NCI-H69 (cell line): Measurements from ENCODE around the gene MEGF10.

Experiments used
- DNase-seq: peaks from one replicate; lab custom pipeline; 2025; lab: John Stamatoyannopoulos, UW

MEGF10 gene

DNA sequence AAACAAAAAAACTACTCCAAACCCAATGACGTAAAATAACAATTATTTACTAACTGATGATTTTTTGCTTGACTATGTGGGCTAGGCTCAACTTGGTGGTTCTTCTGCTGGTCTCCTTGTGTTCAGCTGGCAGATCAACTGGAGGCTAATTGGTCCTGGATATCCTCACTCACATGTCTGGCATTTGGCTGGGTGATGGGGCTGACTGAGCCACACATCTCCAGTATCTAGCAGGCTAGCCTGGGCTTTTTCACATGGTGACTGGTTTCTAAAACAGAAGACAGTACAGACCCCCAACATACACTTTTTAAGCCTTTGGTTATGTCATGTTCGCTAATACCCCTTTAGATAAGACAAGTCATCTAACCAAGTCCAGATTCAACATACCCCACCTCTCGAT is 122.1 kb downstream of the MEGF10 start:
- DNase-seq: no peak

DNA sequence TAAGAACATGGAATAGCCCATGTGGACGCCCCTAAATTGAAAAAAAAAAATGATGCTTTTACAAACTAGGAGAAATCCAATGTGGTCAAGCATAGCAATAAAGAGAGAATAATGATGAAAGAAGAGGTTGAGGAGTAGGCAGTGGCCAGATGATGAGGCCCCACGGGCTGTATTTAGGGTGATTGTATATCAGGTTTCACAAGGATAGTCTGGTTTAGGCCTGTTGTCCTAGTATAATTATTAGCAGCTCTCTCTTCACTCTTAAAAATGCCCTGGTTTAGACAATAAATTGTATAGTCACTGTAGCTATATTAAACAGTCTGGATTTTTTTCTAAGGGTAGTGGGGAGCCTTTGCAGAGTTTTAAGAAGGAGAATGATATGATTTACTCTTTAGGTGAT is 124.4 kb downstream of the MEGF10 start:
- DNase-seq: no peak

DNA sequence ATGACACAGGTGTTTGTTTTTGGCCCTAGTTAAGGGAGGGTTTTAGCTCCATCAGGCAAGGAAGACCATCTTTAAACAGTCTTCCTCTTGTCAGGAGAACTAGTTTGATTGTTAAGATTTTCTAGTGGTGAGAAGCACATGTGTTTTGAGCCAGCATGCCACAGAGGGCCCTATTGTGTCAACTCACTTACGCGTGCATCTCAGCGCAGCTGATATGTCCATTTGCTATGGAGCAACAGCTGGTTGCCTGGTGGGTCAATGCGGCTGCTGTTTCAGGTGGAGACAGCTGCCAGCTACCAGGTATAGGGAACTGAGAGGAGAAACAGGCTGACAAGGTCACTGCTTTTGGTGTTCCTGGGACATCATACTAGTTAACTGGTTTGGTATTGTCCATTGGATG is 126.3 kb downstream of the MEGF10 start:
- DNase-seq: peak; percentile 16

DNA sequence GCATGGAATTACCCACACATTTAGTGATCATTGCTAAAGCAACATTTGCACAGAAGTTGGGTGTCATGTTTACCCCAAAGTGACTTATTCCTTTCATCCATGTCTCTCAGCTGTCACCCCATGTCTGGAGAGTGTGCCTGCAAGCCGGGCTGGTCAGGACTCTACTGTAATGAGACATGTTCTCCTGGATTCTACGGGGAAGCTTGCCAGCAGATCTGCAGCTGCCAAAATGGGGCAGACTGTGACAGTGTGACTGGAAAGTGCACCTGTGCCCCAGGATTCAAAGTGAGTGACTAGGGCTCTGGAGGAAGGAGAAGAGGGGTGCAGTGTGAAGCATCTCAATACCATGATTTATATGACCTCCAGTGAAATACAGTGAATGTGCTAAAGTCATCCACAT is 126.9 kb downstream of the MEGF10 start:
- no peak for DNase-seq

DNA sequence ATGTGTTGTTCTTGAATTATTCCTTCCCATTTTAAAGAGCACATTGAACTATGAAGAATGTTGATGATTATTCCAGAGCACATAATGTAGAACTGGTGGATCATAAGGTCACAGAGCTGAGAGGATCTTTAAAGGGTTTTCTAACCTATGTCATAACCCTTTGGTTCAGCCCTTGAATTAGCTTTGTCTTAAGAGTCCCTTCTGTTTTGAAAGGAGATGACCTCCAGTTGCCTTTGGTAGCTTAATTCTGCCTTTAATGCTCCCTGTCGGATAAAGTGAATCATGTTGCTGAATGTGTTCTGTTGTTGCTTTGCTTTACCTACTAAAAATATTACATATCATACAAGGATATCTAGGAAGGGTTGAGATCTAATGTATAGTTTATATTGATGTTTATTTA is 127.8 kb downstream of the MEGF10 start:
- DNase-seq: no peak

DNA sequence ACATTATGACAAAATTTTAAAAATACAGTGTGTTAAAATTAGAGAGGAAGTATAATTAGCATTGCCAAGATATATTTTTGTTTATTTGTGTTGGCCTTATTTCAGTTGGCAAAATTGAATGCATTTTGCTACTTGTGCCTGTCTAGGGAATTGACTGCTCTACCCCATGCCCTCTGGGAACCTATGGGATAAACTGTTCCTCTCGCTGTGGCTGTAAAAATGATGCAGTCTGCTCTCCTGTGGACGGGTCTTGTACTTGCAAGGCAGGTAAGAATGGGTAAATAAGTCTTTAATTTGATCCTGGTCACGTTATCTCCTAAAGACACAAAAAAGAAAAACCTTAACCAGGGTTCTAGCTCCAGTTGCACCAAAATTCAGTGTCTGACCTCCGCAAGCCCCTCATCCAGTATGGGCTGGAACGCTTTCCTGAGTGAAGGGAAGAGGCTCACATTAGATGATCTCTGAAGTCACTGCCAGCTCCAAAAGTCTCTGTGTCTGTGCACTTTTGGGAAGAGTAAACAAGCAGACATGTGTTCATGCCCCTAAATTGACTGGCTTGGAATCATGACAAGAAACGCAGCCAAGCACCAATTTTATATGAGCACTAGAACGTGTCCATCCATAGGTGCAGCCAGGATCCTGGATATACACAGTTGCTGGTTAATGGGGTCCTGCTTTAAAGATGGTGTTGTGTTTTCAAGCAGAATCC is 128.5 kb downstream of the MEGF10 start:
- peak; percentile 63 for DNase-seq

DNA sequence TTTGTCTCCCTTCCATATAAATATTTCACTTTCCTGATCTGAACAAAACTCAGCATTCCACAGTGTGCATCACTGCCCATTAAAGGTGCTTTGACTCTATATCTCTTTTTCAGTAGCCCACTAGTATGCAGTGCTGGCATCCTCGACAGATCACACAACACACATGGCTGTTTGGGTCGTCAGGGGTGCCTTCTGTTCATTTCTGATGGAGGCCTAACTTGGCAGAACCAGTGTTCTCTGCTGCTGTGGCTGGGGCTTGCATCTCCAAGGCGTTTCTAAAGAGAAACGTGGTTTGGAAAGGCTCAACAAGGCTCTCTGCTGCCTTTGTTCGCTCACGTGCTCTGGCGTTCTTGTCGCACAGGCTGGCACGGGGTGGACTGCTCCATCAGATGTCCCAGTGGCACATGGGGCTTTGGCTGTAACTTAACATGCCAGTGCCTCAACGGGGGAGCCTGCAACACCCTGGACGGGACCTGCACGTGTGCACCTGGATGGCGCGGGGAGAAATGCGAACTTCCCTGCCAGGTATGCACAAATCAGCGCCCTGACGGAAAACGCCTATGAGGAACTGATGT is 129.2 kb downstream of the MEGF10 start:
- DNase-seq: no peak

DNA sequence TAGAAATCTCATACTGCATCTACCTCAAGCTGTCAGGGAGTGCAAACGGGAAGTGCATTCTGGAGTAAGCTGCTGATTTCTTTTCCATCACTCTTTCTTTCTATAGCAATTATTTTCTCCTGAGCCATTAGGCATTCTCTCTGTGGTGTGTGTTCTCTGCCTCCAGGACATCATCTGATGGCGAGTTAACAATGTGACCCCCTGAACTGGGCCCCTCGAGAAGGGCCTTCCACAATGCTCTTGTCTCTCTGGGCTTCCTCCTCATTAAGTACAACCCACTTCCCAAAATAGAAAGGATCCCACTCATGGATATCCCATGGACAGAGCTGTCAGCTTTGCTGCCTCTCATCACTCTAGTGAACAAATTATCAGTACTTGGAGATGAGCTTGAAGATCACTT is 130.2 kb downstream of the MEGF10 start:
- DNase-seq: no peak

DNA sequence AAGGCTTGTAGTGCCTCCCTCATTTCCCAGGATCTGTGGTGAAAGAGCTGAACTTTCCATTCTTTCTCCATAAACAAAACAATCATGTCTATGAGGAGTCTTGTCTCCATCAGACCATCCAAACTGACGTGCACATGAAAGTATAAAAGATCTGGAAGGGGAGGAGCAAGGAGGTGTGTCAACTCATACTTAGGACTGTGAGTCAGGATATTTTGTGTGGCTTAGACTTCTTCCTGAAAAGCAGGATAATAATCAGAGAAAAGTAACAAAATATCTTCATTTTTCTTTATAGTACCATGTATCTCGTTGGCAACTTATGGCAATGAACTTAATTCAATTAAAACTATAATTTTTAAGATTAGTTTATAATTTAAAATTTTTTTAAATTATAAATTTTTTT is 130.9 kb downstream of the MEGF10 start:
- DNase-seq: no peak

DNA sequence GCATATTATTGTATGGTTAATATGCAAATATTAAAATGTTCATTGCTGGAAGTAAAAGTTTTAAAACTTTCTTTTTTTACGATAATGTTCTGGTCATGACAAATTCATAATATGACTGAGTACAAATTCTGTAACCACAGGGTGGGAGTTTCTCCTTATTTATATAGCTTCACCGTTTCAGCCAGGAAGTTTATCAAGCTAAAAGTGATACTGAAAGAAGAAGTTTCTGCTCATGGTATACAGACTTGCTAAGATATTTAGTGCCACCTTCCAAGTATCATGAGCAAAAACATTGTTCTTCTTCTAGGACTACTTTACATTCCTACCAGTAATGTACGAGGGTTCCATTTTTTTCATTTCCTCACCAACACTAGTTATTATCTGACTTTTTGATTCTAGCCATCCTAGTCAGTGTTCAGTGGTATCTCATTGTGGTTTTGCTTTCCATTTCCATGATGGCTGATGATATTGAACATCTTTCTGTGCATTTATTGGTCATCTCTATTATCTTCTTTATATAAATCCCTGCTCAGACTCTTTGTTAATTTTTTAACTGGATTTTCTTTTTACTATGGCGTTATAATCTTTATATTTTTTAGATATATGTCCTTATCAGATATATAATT is 132.7 kb downstream of the MEGF10 start:
- DNase-seq: no peak

DNA sequence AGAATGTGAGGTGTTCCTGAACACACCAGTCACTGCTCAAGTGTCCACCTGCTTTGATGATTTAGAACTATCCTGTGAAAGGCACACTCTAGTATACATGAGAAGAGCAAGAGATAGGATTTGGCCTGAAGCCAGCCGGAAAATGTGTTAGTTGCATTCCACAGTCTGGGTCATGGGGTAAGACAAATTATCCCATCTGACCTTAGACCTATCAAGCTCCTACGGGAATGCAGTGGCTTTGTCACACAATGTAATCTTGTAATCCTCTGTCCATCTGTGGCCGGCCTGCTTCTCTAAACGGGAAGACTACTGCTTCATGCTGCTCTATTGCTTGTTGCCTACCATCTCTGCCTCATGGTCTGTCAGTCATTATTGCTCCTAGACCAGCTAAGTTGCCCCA is 134.4 kb downstream of the MEGF10 start:
- DNase-seq: peak; percentile 14

DNA sequence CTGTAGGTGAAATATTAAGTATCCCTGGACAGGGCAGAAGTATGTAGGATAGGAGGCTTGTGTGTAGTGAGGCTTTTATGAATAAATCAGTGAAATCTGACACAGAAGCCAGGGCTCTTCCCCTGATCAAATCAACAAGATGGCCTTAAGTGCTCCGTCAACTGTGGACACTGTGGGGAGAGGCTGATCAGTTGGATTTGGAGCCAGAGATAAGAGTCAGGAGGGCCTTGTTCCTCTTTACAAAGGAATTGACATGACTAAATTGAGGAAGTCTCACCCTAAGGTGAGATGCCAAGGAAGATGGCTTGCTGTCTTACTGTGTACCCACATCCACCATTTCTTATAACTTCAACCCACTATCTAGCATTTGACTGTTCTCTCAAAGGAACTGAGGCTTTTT is 135.3 kb downstream of the MEGF10 start:
- DNase-seq: no peak

DNA sequence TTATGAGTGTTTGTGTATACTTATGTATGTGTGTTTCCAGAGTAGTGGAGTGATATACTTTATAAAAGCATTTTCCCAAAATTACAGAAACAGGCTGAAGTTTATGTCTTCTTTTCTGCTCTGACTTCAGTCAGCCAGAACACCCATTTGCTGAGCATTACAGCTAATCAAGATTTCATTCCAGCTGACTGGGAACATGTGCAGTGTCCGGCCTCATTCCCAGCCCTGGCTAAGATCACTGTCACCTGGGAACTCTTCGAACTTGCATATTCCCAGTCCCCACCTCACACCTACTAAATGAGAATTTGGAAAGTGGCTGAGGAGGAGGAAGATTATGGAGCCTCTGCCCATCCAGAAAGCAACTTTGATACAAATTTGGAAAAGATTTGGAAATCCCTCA is 136.1 kb downstream of the MEGF10 start:
- DNase-seq: no peak

DNA sequence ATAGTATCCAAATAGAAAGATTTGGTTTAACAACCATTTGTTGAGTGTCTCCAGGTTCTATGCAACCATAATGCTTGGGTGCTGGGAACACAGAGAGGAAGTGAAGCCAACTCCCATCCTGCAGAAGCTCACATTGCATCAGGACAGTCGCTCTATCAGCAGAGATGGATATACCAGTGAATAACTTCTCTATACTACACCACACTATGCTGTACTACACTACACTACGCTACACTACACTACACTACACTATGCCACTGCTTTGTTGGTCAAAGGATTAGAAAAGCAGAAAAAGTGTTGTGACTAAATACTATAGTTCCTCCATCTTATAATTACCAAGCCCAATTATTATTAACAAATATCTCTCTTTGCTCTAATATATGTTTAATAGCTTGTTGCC is 137.7 kb downstream of the MEGF10 start:
- DNase-seq: no peak

DNA sequence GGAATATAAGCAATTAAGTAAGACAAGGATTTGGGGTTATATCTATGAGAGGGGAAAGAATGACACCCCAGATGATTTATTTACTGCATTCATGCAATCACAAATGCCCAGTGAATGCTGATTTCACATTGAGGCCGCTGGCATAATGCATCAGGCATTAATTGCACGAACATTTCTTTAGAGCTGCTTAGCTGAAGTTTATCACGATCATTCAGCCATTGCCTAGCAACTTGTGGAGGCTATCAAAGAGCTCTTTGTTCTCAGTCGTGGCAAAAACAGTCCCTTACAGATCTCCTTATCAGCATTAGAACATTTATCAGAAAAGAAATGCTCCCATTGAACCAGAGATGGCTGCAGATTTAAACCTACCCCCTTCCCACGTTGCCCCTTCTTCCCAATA is 138.2 kb downstream of the MEGF10 start:
- DNase-seq: no peak

DNA sequence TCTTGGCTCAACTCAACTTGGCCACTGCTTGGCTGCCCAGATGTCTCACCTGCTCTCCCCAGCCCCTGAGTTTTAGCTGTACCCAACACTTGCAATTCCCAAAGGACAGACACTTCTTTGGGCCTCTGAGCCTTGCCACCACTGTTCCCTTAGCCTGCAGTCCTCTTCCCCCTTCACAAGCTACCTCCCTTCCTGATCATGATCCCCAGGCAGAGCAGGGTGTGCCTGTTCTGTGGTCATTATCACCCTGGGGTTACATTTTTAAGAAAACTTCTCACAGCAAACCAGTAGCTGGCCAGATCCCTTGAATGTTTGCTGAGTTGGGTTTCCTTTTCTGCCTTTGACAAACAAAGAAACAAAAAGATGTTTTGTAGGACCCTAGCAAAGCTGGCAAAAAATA is 139.3 kb downstream of the MEGF10 start:
- DNase-seq: no peak

DNA sequence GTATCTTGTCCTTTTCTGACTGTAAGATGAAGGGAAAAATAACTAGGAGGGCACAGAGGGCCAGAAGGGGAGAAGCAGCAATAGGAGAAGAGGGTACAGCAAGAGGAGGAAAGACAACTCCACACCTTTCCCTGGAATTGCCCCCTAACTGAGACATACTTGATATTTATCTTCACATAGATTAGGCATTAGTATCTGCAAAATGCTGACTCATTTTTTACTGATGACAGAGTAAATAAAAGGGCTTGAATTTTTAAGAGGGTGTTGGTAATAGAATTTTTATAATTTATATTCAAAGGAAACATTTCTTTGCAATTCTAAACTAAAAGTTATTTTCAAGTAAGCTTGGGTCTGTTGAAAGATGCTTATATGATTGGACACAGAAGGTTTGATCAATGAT is 140.0 kb downstream of the MEGF10 start:
- DNase-seq: no peak

DNA sequence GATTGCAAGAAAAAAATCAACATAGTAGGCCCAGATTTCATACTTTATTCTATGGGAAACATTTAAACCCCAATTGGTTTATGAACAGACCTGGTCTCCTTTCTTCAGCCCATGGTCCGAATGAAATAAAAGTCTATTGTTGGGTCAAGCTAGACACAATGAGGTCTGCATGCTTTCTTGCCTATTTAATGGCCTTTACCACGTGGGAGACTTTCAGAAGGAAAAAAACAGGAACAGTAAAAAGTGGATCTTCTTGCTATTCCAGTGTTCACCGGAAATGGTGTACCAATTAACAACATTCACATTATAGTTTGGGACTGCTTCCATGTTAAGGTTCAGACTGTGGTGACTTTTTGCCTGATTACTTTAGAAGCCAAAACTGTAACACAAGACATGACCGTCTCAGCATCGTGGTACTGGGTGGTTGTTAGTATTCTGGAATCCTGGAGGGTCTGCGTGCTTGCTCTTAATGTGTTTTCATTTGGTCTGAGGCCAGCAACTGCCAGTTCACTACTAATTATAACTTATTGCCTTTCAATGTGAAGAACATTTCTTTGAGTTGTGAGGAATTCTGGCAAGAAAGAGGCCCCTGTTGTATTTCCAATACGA is 141.5 kb downstream of the MEGF10 start:
- DNase-seq: peak; percentile 42

DNA sequence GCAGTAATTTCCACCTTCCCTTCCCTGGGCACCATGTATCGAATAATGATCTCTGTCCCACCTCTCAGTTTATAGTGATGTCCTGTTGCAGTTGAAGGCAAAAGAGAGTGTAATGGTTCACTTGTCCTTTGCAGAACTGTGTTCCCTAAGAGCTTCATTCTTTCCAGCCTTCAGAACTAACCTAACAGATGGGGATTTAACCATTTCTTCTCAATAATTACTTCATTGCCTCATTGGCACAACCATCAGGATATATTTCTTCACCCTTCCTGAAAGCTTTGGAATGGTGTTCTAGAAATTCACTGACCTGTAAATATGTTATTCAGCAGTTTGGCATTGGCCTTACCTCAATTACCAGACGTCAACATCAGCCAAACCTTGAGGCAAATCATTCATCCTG is 142.9 kb downstream of the MEGF10 start:
- DNase-seq: no peak

DNA sequence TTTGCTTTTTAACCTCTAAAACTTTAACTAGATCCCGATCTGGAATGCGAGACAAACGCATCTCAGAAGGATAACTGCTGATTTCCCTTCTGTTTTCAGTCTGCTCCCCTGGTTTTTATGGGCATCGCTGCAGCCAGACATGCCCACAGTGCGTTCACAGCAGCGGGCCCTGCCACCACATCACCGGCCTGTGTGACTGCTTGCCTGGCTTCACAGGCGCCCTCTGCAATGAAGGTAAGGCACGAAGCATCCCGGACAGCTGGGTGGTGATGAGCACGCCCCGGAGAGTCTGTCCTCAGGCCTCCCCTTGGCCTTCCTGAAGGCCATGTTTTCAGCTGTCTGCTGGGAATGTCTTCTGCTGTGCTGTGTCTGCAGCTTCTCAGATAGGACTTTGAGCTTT is 144.0 kb downstream of the MEGF10 start:
- DNase-seq: no peak

DNA sequence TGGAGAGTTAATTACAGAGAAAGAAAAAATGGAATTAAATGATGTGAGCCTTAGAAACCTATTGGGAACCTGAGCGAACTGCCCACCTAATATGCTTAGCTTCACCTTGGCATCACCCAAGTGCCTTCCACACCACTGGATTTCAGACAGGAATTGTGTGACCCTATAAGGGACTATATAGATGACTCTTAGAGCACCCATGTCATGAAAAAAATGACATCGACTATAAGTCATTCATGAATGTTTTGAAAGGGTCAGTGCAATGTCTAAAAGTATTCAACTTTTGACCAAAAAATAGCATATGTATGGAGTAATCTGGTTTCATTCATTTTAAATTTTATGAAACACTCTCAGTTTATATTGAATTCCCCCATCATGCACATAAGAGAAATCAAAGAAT is 145.2 kb downstream of the MEGF10 start:
- no peak for DNase-seq

DNA sequence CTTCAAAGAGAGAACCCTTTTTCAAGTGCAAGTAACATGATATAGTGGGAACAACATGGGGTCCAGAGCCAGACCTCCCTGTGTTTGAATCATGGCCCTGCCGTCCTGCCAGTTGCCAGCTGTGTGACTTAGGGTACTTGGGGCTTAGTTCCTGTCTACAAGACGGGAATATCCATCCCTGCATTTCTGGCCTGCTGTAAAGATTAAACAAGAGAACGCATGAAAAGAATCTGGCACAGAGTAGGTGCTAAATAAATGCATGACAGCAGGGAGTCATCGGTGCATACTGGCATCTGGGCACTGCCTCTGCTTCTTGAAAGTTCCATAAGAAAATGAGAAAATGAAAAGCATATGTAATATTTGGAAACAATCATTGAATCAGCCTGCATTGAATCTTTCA is 149.0 kb downstream of the MEGF10 start:
- DNase-seq: no peak

DNA sequence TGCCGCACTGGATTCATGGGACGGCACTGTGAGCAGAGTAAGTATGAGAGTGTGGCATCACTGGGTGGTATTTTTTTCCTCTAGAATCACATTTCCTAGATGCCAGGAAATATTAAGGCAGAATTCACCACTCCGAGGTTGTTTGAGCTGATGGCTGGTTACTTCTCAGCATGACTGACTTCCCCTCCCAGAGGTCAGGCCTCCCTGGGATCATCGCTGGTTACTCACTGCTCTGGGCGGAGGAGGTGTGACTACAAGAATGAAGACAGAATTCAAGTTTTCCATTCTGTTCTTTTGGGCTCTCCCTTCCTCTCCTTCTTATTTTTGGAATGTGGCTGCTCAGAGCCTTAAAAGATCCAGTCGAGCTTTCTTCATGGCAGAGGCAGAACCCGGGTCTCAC is 150.2 kb downstream of the MEGF10 start:
- no peak for DNase-seq
